T1000 (cell line): ENCODE data around the gene JAGN1.
"Not testable (repeated sequence)": the region's sequence is repeated elsewhere in the genome, so short reads cannot be mapped to it uniquely, and the experiment has no call there.

Source experiments
- DNase-seq: peaks from one replicate; lab custom pipeline; 2025; ENCODE audit warnings: mixed read lengths; lab: John Stamatoyannopoulos, UW

JAGN1 gene

GRCh38 chr3:9918261-9919038 lies 28.0 kb downstream of the JAGN1 start:
- DNase-seq: no peak

DNA sequence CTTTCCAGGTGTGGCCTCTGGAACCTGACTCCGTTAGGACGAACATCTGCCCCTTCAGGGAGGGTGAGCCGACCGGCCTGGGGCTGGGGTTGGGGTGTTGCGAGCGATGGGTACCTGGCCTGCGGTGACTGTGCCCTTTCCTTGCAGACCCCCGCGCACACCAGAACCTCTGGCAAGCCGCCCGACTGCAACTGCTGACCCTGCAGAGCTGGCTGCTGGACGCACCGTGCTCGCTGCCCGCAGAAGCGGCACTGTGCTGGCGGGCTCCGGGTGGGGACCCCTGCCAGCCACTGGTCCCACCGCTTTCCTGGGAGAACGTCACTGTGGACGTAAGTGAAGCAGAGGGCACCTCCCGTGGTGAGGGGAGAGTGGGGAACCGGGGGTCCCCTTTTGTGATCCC lies 37.7 kb downstream of the JAGN1 start:
- DNase-seq: no peak

DNA sequence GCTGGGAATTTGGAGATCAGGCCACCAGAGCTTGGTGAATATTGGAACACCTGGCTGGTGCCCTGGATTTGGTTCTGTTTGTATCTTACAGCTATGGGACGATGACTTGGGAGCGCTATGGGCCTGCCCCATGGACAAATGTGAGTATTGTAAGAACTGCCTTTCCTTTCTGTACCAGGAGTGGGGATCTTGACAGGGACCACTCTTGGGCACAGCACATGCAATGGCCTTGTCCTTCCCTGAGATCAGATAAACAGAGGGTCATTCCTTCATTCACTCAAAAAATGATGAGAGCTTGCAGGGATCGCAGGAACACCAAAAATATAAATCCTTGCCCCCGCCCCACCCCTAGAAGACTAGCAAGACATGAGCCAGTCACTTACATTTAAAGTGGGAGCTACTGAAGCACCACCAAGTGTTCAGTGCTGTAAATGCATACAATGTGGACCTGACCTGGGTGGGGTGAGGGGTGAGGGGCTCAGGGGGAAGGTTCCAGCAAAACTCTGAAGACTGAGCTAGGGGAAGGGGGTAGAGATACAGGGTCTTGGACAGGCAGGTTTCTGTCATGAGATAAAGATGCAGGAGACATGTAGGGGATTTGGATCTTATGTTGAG lies 40.5 kb downstream of the JAGN1 start:
- no peak for DNase-seq

- no peak for DNase-seq
Observed at GRCh38 chr3:9932535-9932842, 42.1 kb downstream of the JAGN1 start.

DNA sequence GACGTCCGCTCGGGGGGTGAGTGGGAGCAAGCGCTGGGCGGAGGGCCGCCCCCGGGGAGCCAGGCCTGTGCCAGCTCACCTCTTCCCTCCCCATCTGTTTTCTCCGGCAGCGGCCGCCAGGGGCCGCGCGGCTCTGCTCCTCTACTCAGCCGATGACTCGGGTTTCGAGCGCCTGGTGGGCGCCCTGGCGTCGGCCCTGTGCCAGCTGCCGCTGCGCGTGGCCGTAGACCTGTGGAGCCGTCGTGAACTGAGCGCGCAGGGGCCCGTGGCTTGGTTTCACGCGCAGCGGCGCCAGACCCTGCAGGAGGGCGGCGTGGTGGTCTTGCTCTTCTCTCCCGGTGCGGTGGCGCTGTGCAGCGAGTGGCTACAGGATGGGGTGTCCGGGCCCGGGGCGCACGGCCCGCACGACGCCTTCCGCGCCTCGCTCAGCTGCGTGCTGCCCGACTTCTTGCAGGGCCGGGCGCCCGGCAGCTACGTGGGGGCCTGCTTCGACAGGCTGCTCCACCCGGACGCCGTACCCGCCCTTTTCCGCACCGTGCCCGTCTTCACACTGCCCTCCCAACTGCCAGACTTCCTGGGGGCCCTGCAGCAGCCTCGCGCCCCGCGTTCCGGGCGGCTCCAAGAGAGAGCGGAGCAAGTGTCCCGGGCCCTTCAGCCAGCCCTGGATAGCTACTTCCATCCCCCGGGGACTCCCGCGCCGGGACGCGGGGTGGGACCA lies 42.6 kb downstream of the JAGN1 start:
- peak; percentile 75 for DNase-seq

- peak; percentile 94 for DNase-seq
Observed at GRCh38 chr3:9933561-9934234, 43.3 kb downstream of the JAGN1 start, which contains the start of gene CRELD1. Gene CRELD1 (plus strand): TSS chr3:9933834. CDS start chr3:9934439, 605 bp downstream.

GRCh38 chr3:9934235-9934621 lies 43.8 kb downstream of the JAGN1 start:
- no peak for DNase-seq

DNA sequence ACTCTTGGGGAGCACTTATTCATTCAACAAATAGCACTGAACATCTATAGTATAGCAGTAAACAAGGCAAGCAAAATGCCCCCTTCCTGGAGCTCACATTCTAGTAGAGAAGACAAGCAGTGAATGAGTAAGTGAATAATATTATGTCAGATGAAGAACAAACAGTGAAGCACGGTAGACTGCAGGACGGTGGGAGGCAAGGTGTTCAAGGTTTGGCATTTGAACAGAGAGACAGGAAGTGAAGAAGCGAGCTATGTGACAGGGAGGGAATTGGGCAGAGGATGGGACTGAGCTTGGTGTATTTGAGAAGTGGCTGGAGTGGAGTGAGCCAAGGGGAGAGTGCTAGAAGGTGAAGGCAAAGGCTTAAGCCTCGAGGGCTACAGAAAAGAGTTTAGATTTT lies 44.6 kb downstream of the JAGN1 start:
- DNase-seq: no peak

- no peak for DNase-seq
Observed at GRCh38 chr3:9935966-9936510, 45.6 kb downstream of the JAGN1 start.

GRCh38 chr3:9937486-9938238 lies 47.3 kb downstream of the JAGN1 start:
- DNase-seq: no peak

- DNase-seq: no peak
Observed at GRCh38 chr3:9938966-9939365, 48.6 kb downstream of the JAGN1 start.

DNA sequence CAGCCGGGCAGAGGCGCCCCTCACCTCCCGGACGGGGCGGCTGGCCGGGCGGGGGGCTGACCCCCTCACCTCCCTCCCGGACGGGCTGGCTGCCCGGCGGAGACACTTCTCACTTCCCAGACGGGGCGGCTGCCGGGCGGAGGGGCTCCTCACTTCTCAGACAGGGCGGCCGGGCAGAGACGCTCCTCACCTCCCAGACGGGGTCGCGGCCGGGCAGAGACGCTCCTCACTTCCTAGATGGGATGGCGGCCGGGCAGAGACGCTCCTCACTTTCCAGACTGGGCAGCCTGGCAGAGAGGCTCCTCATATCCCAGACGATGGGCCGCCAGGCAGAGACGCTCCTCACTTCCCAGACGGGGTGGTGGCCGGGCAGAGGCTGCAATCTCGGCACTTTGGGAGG lies 49.5 kb downstream of the JAGN1 start:
- DNase-seq: not testable (repeated sequence)

- no peak for DNase-seq
Observed at GRCh38 chr3:9940746-9941145, 50.3 kb downstream of the JAGN1 start.

DNA sequence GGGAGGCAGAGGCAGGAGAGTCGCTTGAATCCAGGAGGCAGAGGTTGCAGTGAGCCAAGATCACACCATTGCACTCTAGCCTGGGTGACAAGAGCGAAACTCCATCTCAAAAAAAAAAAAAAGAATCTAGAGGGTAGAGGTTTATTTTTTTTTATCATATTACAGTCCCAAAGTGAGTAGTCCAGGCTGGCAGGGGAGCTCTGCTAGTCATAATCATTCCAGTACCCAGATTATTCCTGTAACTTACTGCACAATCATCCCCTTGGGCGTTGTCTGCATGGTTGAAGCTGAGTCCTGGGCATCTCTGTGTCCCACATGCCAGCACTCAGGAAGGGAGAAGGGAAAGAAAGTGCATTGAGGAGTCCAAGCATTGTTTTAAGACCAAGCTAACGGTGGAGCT lies 51.8 kb downstream of the JAGN1 start:
- DNase-seq: no peak

GRCh38 chr3:9942934-9943690 lies 52.7 kb downstream of the JAGN1 start:
- no peak for DNase-seq
